Fibroblast of peridontal ligament (primary cell): ENCODE measurements around the gene C11orf16.
"Not testable (repeated sequence)": the region's sequence is repeated elsewhere in the genome, so short reads cannot be mapped to it uniquely, and the experiment has no call there.

ENCODE experiments used
- DNase-seq: peaks from one replicate; pipeline ENCODE4 v3.0.0-alpha.2; 2010; ENCODE audit errors: extremely low read depth

Gene C11orf16

DNA sequence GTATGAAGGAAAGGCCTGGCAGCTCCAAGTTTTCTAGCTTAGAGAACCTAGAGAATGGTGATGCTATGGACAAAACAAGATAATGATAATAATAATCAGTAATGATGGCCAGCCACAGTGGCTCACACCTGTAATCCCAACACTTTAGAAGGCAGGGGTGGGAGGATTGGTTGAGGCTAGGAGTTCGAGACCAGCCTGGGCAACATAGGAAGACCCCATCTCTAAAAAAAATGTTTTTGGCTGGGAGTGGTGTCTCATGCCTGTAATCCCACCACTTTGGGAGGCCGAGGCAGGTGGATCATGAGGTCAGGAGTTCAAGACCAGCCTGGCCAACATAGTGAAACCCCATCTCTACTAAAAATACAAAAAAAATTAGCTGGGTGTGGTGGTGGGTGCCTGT lies 3.0 kb upstream of the C11orf16 start:
- not testable (repeated sequence) for DNase-seq

DNA sequence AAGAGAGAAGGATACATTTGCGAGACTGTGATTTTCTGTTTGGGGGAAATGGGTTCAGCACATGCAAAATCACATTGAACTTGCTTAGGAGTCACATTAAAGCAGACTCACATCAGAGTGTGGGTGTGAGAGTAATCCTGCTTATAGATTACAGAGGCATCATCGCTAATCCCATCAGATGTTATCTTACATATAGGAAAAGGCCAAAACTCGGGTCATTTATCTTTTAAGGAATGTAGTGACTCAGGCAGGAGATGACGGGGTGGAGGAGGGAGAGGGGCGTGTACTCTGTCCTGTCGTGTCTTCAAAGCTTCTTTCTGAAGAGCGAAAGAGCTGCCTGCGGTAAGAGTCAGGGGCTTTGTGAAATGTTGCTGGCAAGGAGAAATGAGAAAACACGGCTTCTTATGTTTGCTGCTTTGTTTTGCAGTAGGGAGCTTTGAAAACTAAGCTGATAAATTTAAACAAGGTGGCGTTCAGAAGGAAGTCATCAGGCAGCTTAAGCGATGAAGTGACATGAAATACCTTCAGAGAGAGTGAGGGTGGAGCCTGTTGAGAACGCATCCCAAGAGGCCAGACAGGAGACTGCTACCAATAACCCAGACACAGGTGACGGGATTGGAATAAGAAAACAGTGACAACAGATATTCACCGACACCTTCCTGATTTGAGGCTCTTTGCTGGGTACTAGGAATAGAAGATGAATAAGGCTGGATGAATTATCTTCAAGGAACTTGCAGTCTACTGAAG lies 2.2 kb upstream of the C11orf16 start:
- peak; percentile 36 for DNase-seq

- DNase-seq: no peak
Observed at GRCh38 chr11:8933931-8934330, 1.2 kb upstream of the C11orf16 start.

- no peak for DNase-seq
Observed at GRCh38 chr11:8930456-8931175, 2.1 kb downstream of the C11orf16 start.

- DNase-seq: peak; percentile 42
Observed at GRCh38 chr11:8928981-8929615, 3.6 kb downstream of the C11orf16 start.

DNA sequence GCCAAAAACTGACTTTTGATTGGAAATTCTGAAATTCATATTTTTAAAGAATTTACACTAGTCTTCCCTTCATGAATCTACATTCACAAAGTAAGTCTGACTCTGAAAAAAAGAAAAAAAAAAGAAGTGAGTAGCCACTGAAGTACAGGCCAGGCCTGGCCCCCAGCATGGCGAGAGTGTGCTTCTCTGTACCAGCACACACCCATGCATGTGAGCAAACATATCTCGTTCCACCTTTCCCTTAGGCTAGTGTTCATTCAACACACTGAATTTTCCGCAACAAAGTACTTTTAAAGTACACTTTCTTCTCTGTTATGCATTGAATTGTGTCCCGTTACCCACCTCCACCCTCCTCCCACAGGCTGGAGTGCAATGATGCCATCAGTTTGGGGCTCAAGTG lies 4.5 kb downstream of the C11orf16 start:
- no peak for DNase-seq

DNA sequence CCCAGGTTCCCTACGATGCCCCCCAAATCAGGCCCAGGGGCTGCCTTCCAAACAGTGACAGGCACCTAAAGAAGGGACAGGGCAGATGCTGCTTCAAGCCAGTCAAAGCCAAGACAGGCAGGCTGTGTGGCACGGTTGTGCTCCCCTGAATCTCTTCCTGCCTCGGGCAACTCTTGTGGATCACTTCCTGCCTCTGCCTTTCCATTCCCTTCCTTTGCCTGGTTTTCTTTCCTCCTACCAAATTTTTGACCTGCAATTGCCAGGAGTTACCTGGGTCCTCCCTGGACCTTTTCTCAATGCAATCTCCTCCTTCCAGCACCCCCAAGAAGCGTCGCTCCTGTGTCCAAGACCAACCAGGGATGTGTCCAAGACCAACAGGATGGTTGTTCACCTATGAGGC lies 5.5 kb downstream of the C11orf16 start:
- no peak for DNase-seq

DNA sequence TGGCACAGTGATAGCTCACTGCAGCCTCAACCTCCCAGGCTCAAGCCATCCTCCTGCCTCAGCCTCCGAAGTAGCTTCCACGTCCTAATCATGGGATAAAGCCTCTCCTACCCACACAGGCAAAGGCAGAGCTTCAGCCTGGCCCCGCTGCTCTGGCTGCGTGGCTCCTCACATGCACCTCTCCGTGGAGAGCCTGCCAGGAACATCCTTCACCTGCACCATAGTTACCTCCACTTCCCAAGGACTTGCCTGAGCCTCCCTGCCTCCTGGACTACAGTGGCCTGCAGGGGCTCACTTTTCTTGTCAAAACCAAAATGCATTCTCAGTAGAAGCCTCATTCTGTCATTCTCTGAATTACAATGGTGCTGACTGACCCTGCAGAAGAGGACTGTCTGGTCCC lies 6.5 kb downstream of the C11orf16 start:
- DNase-seq: no peak

GRCh38 chr11:8925711-8926110 lies 7.0 kb downstream of the C11orf16 start:
- no peak for DNase-seq

- DNase-seq: no peak
Observed at GRCh38 chr11:8922691-8923090, 10.1 kb downstream of the C11orf16 start.

- peak; percentile 94 for DNase-seq
Observed at GRCh38 chr11:8917157-8917825, 15.5 kb downstream of the C11orf16 start.

DNA sequence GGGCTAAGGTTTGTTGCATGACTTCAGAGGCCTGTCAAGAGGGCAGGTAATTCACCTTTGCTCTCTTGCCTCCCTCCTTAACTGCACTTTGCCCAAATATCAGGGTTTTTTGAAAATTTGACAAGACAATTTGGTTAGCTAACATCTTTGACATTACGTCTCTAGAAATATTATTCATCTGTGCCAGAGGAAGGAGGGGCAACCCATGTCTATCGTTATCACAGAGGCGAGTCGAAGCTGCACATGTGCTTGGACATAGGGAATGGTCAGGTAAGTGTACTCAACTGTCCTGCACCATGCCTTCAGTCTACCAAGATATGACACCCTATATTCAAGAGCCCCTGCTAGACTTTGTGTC lies 18.1 kb downstream of the C11orf16 start:
- no peak for DNase-seq

- DNase-seq: peak; percentile 60
Observed at GRCh38 chr11:8913961-8914660, 18.6 kb downstream of the C11orf16 start.

DNA sequence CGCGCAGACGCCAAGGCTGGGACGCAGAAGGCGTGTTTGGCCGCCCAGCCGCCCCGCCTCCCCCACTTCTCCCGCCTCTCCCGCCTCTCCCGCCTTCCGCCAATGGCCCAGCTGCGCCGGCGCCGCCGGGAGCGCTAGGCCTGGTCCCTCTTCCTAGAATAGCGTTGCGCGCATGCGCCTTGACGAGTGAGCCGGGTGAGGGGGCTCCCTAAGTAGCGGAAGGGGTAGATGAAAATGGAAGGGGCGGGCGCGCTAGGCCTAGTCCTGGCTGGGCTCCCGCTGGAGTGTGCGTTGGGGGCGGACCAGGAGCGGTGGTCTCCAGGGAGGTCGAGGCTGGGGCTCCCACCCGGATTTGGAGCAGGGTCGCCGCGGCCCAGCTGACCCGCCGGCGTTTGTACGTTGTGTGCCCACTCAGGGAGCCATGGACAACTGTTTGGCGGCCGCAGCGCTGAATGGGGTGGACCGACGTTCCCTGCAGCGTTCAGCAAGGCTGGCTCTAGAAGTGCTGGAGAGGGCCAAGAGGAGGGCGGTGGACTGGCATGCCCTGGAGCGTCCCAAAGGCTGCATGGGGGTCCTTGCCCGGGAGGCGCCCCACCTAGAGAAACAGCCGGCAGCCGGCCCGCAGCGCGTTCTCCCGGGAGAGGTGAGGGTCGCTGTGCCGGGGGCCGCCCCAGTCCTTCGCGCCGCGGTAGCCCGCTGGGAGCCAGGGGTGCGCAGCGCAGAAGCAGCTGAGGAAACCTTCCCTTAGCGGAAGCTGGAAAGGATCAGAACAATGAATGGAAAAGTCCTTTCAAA lies 21.5 kb downstream of the C11orf16 start, which contains the start of gene AKIP1:
Gene AKIP1 (plus strand): TSS at position 161 of the 795 bp plus-strand sequence. CDS start 261 bp downstream, at position 422.
- DNase-seq: peak; percentile 90

DNA sequence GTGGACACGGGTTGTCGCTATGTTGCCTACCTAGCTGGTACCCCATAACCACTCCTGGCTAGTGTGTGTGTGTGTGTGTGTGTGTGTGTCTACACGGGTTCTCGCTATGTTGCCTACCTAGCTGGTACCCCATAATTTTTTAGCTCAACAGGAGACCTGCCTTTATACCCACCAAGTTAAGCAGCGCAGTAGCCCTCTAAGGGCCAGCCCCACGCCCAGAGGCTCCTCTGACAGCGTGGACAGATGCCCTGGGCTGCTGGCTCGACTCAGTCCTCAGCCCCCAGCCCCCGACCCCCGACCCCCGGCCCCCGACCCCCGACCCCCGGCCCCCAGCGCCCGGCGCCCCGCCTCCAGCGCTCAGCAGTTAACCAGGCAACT lies 22.1 kb downstream of the C11orf16 start:
- no peak for DNase-seq

DNA sequence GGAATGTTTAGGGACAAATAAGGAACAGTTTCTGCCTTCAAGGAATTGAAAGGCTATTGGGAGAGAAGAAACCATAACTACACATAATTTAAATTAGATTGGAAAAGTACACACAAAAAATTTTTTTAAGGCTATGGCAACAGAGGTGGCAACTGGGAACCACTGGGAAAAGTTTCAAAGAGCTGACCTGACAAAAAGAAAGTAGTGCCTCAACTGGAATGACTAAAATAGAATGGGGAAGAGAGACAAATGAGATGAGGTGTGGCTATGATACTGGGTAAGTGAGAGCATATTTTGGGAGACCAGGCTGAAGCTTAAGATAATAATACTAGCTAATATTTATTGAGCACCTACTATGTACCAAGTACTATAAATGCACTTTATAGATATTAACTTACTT lies 24.6 kb downstream of the C11orf16 start:
- no peak for DNase-seq

- DNase-seq: no peak
Observed at GRCh38 chr11:8907116-8907515, 25.6 kb downstream of the C11orf16 start.

DNA sequence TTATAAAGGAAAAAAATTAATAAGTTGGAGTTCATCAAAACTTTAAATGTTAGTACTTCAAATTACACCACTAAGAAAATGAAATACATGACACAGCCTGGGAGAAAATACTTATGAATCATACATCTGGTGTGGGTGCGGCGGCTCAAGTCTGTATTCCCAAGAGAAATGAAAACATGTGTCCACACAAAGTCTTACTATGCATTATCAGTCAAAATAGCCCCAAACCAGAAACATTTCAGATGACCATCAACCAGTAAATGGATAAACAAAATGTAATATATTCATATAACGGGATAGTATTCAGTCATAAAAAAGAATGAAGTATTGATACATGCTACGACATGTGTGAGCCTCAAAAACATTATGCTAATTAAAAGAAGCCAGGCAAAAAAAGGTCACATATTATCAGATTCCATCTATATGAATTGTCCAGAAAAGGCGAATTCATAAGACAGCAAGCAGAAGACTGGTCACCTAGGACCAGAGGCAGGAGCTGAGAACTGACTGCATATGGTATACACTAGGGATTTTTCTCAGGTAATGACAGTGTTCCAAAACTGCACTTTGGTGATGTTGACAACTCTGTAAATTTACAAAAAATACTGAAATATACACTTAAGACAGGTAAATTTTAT lies 27.1 kb downstream of the C11orf16 start:
- DNase-seq: peak; percentile 87

DNA sequence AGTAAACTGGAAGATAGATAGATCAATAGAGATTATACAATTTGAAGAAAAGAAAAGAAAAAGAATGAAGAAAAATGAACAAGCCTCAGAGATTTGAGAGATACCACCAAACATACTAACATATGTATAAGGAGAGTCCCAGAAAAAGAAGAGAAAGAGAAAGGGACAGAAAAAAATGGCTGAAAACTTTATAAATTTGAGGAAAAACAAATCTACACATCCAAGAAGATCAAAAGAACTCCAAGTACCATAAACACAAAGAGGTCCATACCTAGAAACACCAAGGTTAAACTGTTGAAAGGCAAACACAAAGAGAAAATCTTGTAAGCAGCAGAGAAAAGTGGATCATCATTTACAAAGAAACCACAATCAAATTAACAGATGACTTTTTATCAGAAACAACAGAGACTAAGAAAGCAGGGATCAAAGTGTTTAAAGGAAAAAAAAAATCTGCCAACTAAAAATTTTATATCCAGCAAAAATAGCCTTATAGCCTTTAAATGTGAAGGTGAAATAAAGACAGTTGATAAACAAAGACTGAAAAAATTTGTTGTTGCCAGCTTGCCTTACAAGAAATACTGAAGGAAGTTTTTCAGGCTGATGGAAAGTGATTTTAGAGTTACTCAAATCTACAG lies 33.5 kb downstream of the C11orf16 start:
- DNase-seq: no peak

DNA sequence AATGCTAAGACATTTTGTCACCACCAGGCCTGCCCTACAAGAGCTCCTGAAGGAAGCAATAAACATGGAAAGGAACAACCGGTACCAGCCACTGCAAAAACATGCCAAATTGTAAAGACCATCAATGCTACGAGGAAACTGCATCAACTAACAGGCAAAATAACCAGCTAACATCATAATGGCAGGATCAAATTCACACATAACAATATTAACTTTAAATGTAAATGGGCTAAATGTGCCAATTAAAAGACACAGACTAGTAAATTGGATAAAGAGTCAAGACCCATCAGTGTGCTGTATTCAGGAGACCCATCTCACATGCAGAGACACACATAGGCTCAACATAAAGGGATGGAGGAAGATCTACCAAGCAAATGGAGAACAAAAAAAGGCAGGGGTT lies 41.6 kb downstream of the C11orf16 start:
- DNase-seq: not testable (repeated sequence)
